CD4-positive, alpha-beta T cell treated with Interleukin-4 for 1 hour (primary cell): ENCODE measurements around the gene NMD3.
"Not testable (repeated sequence)": the region's sequence is repeated elsewhere in the genome, so short reads cannot be mapped to it uniquely, and the experiment has no call there.

Experiments used
- DNase-seq, 2 donors: peaks; one replicate each; pipeline ENCODE4 v3.0.0-alpha.2; 2020 to 2022

NMD3 gene

GRCh38 chr3:161231861-161232260 lies 10.8 kb downstream of the NMD3 start:
- no peak for DNase-seq

- no peak for DNase-seq
Measured at GRCh38 chr3:161233557-161233956, 12.4 kb downstream of the NMD3 start.

- DNase-seq = no peak
Measured at GRCh38 chr3:161236240-161236639, 15.1 kb downstream of the NMD3 start.

GRCh38 chr3:161239700-161240099 lies 18.6 kb downstream of the NMD3 start:
- no peak for DNase-seq

- no peak for DNase-seq
Measured at GRCh38 chr3:161244538-161244937, 23.4 kb downstream of the NMD3 start.

- DNase-seq = no peak
Measured at GRCh38 chr3:161247049-161247448, 25.9 kb downstream of the NMD3 start.

- no peak for DNase-seq
Measured at GRCh38 chr3:161250116-161250515, 29.0 kb downstream of the NMD3 start.

GRCh38 chr3:161251716-161252115 lies 30.6 kb downstream of the NMD3 start:
- DNase-seq = no peak

GRCh38 chr3:161252143-161252542 lies 31.0 kb downstream of the NMD3 start:
- no peak for DNase-seq

- no peak for DNase-seq
Measured at GRCh38 chr3:161253711-161254110, 32.6 kb downstream of the NMD3 start.

- no peak for DNase-seq
Measured at GRCh38 chr3:161254861-161255260, 33.8 kb downstream of the NMD3 start.

GRCh38 chr3:161263057-161263456 lies 41.9 kb downstream of the NMD3 start:
- DNase-seq = no peak

GRCh38 chr3:161264852-161265251 lies 43.7 kb downstream of the NMD3 start:
- DNase-seq = no peak

GRCh38 chr3:161265916-161266571 lies 44.9 kb downstream of the NMD3 start:
- DNase-seq = no peak

- no peak for DNase-seq
Measured at GRCh38 chr3:161266731-161267150, 45.6 kb downstream of the NMD3 start.

- DNase-seq = no peak
Measured at GRCh38 chr3:161267646-161268045, 46.5 kb downstream of the NMD3 start.

- DNase-seq = no peak
Measured at GRCh38 chr3:161268601-161269000, 47.5 kb downstream of the NMD3 start.

GRCh38 chr3:161270991-161271390 lies 49.9 kb downstream of the NMD3 start:
- DNase-seq = no peak

- no peak for DNase-seq
Measured at GRCh38 chr3:161271646-161272045, 50.5 kb downstream of the NMD3 start.

GRCh38 chr3:161272524-161272923 lies 51.4 kb downstream of the NMD3 start:
- DNase-seq = no peak

GRCh38 chr3:161273589-161274218 lies 52.6 kb downstream of the NMD3 start:
- DNase-seq = peak in 1 of 2 donors; percentile 48

- DNase-seq = peak; percentile 41 to 59
Measured at GRCh38 chr3:161274691-161275298, 53.7 kb downstream of the NMD3 start.

- no peak for DNase-seq
Measured at GRCh38 chr3:161275919-161276318, 54.8 kb downstream of the NMD3 start.

GRCh38 chr3:161282387-161282786 lies 61.3 kb downstream of the NMD3 start:
- not testable (repeated sequence) for DNase-seq
